MM.1S (cell line): ENCODE measurements around the gene VPS26A.
"Not testable (repeated sequence)": the region's sequence is repeated elsewhere in the genome, so short reads cannot be mapped to it uniquely, and the experiment has no call there.

Experiments
- DNase-seq: peaks from one replicate; pipeline ENCODE4 v3.0.0-alpha.2; 2015
- H2AFZ ChIP-seq: fragments of 300-600 bp; sonication (generic); 2 replicates; pipeline ENCODE4 v1.6.0; 2016; ENCODE audit warnings: antibody characterized with exemption, low read length
- H3F3A ChIP-seq: fragments of 300-600 bp; sonication (generic); 2 replicates; pipeline ENCODE4 v1.6.1; 2016; ENCODE audit warnings: mild to moderate bottlenecking, antibody characterized with exemption, low read length, moderate library complexity, mixed read lengths; ENCODE audit not compliant: insufficient read depth
- H3K27ac ChIP-seq: fragments of 300-600 bp; sonication (generic); 2 replicates; pipeline ENCODE4 v1.5.1; 2016; ENCODE audit warnings: mild to moderate bottlenecking, low read length
- H3K27me3 ChIP-seq: fragments of 300-600 bp; sonication (generic); replicated peaks from 2 replicates; pipeline ENCODE4 v1.6.0; 2016; ENCODE audit warnings: low read length; ENCODE audit not compliant: insufficient read depth
- H3K36me3 ChIP-seq: fragments of 300-600 bp; sonication (generic); replicated peaks from 2 replicates; pipeline ENCODE4 v1.6.1; 2016; ENCODE audit warnings: mild to moderate bottlenecking, low read length, mixed read lengths; ENCODE audit not compliant: insufficient read depth
- H3K4me1 ChIP-seq: fragments of 300-600 bp; sonication (generic); 2 replicates; pipeline ENCODE4 v1.6.1; 2016; ENCODE audit warnings: low read length, mixed read lengths
- H3K4me2 ChIP-seq: fragments of 300-600 bp; sonication (generic); 2 replicates; pipeline ENCODE4 v1.6.0; 2016; ENCODE audit warnings: low read depth, low read length
- H3K4me3 ChIP-seq: fragments of 300-600 bp; sonication (generic); 2 replicates; pipeline ENCODE4 v1.5.1; 2016; ENCODE audit warnings: low read length, mixed read lengths
- H3K79me2 ChIP-seq: fragments of 300-600 bp; sonication (generic); 2 replicates; pipeline ENCODE4 v1.6.1; 2016; ENCODE audit warnings: mixed run types, low read length, mixed read lengths
- H3K9ac ChIP-seq: fragments of 300-600 bp; sonication (generic); 2 replicates; pipeline ENCODE4 v1.6.1; 2016; ENCODE audit warnings: low read length, mixed read lengths
- H3K9me2 ChIP-seq: fragments of 300-600 bp; sonication (generic); replicated peaks from 2 replicates; pipeline ENCODE4 v1.6.1; 2016; ENCODE audit warnings: mild to moderate bottlenecking, low read length, mixed read lengths; ENCODE audit not compliant: insufficient read depth
- H3K9me3 ChIP-seq: fragments of 300-600 bp; sonication (generic); replicated peaks from 2 replicates; pipeline ENCODE4 v1.6.1; 2016; ENCODE audit warnings: mild to moderate bottlenecking, low read length, mixed read lengths; ENCODE audit not compliant: insufficient read depth
- H4K20me1 ChIP-seq: fragments of 300-600 bp; sonication (generic); 2 replicates; pipeline ENCODE4 v1.6.1; 2016; ENCODE audit warnings: mild to moderate bottlenecking, low read length, moderate library complexity, mixed read lengths; ENCODE audit not compliant: insufficient read depth
- EZH2 ChIP-seq: fragments of 300-600 bp; sonication (generic); optimal IDR thresholded peaks from 2 replicates; pipeline ENCODE3; 2017; ENCODE audit warnings: low read depth, mild to moderate bottlenecking, antibody characterized with exemption, low read length, mixed read lengths
- EZH2phosphoT487 ChIP-seq: fragments of 300-600 bp; sonication (generic); IDR thresholded peaks from 2 replicates; pipeline ENCODE4 v1.6.1; 2018; ENCODE audit warnings: antibody characterized with exemption, low read length
- TF ChIP-seq, protein P1 (sequence below): fragments of 300-600 bp; sonication (generic); IDR thresholded peaks from 2 replicates; pipeline ENCODE4 v1.5.1; 2016; ENCODE audit warnings: antibody characterized with exemption, low read length, mixed read lengths

VPS26A gene

GRCh38 chr10:69160809-69161241 lies 36.8 kb downstream of the VPS26A start:
- Histone ChIP-seq H3K79me2 (peaks cover 15% of the 10 kb centered on the region; the same call in 1 of the 2 replicates), H3K36me3 (no peaks in the 10 kb centered on the region; the same call in 1 of the 2 replicates), H3K27ac (no peak overlapping the region), H3K4me1 (no peaks in the 10 kb centered on the region), H3K4me3 (no peak overlapping the region), H3K9ac (no peak overlapping the region), H3K27me3 (no peaks in the 10 kb centered on the region), H3K4me2 (no peak overlapping the region), H3F3A (no peaks in the 10 kb centered on the region; the same call in 1 of the 2 replicates), H3K9me3 (no peaks in the 10 kb centered on the region), H4K20me1 (no peaks in the 10 kb centered on the region), H2AFZ (no peak overlapping the region), H3K9me2 (no peaks in the 10 kb centered on the region)
- TF ChIP-seq EZH2 (no peak), EZH2phosphoT487 (no peak)
- TF ChIP-seq, protein P1, sequence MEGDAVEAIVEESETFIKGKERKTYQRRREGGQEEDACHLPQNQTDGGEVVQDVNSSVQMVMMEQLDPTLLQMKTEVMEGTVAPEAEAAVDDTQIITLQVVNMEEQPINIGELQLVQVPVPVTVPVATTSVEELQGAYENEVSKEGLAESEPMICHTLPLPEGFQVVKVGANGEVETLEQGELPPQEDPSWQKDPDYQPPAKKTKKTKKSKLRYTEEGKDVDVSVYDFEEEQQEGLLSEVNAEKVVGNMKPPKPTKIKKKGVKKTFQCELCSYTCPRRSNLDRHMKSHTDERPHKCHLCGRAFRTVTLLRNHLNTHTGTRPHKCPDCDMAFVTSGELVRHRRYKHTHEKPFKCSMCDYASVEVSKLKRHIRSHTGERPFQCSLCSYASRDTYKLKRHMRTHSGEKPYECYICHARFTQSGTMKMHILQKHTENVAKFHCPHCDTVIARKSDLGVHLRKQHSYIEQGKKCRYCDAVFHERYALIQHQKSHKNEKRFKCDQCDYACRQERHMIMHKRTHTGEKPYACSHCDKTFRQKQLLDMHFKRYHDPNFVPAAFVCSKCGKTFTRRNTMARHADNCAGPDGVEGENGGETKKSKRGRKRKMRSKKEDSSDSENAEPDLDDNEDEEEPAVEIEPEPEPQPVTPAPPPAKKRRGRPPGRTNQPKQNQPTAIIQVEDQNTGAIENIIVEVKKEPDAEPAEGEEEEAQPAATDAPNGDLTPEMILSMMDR = no peak
- no peak for DNase-seq

- Histone ChIP-seq H3F3A (no peaks in the 10 kb centered on the region), H3K4me1 (0 out of 2 replicates have a peak, but pooled peaks cover 3% of the 10 kb centered on the region), H3K9me3 (no peaks in the 10 kb centered on the region), H3K27me3 (no peaks in the 10 kb centered on the region), H3K79me2 (no peaks in the 10 kb centered on the region), H3K9ac (no peak overlapping the region), H3K4me2 (no peak overlapping the region), H4K20me1 (no peaks in the 10 kb centered on the region), H3K36me3 (no peaks in the 10 kb centered on the region; the same call in 1 of the 2 replicates), H2AFZ (no peak overlapping the region), H3K9me2 (no peaks in the 10 kb centered on the region), H3K27ac (no peak overlapping the region), H3K4me3 (no peak overlapping the region)
- TF ChIP-seq, protein P1 = no peak
- no peak for TF ChIP-seq EZH2phosphoT487
- TF ChIP-seq EZH2 = no peak
- no peak for DNase-seq
These were observed 44.5 kb downstream of the VPS26A start for GRCh38 chr10:69168493-69168892.

DNA sequence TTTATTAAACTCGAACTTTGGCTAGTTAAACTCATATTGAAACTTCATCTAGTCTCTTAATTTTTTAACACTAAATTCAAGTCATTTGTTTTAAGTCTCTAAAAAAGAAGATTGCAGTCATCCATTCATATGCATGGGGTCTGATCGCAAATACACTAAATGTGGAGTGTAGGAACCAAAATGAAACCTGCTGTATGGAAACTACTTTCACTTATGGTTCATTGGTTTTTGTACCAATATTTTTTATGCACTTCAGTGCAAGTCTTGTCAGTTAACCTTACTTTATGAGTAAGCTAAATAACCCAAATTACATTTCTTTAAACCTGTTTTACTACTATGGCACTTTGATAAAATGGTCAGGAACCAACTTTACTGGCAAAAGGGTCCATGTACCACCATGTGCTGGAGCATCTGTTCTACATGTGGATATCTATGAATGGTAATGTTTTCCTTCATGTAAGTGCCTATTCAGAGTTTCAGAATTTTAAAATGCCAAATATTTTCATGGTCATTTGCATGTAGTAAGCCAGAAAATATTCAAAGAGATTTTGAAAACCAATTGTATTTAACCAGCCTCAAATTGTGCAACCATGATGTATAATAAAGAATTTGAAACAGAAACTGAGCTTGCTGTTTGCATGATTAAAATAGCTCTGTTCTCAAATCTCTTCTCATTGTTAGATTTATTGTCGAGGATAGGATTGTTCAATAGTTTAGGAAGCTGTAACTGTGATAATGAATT lies 48.4 kb downstream of the VPS26A start:
- Histone ChIP-seq H3K9me2 (no peaks in the 10 kb centered on the region), H3K27me3 (no peaks in the 10 kb centered on the region), H4K20me1 (no peaks in the 10 kb centered on the region), H3F3A (no peaks in the 10 kb centered on the region), H3K4me3 (no peak overlapping the region), H2AFZ (no peak overlapping the region), H3K9ac (no peak overlapping the region), H3K79me2 (no peaks in the 10 kb centered on the region), H3K4me1 (0 out of 2 replicates have a peak, but pooled peaks cover 3% of the 10 kb centered on the region), H3K27ac (no peak overlapping the region), H3K9me3 (no peaks in the 10 kb centered on the region), H3K36me3 (no peaks in the 10 kb centered on the region), H3K4me2 (no peak overlapping the region)
- no peak for DNase-seq
- TF ChIP-seq EZH2 (no peak), EZH2phosphoT487 (no peak)
- TF ChIP-seq, protein P1 = no peak

DNA sequence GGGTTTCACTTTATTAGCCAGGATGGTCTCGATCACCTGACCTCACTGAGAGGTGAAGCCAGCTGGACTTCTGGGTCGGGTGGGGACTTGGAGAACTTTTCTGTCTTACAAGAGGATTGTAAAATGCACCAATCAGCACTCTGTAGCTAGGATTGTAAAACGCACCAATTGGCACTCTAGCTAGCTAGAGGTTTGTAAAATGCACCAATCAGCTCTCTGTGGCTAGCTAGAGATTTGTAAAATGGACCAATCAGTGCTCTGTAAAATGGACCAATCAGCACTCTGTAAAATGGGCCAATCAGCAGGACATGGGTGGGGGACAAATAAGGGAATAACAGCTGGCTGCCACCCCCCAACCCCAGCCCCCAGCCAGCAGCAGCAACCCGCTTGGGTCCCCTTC lies 51.3 kb downstream of the VPS26A start:
- not testable (repeated sequence) for H3K36me3 ChIP-seq, DNase-seq, H3K79me2 ChIP-seq, H3K4me2 ChIP-seq, H3K9me2 ChIP-seq, H3K9me3 ChIP-seq, H3F3A ChIP-seq, H4K20me1 ChIP-seq, H3K27ac ChIP-seq, H3K4me3 ChIP-seq, H2AFZ ChIP-seq, H3K9ac ChIP-seq, H3K4me1 ChIP-seq, H3K27me3 ChIP-seq
